CD4-positive, alpha-beta T cell treated with Interleukin-17A for 1 hour (primary cell): Measurements from ENCODE around the gene ZIC1.

Source experiments
- DNase-seq: peaks from one replicate; pipeline ENCODE4 v3.0.0-alpha.2; 2020

The ZIC1 gene

GRCh38 chr3:147380977-147381376 lies 28.2 kb upstream of the ZIC1 start:
- no peak for DNase-seq

- DNase-seq: no peak
These were observed 27.6 kb upstream of the ZIC1 start for GRCh38 chr3:147381596-147381995.

GRCh38 chr3:147383617-147384016 lies 25.5 kb upstream of the ZIC1 start:
- no peak for DNase-seq

GRCh38 chr3:147384210-147385058 lies 24.7 kb upstream of the ZIC1 start:
- DNase-seq: no peak

GRCh38 chr3:147385059-147386012 lies 23.8 kb upstream of the ZIC1 start:
- DNase-seq: no peak

GRCh38 chr3:147387291-147387884 lies 21.8 kb upstream of the ZIC1 start:
- no peak for DNase-seq

GRCh38 chr3:147387885-147388699 lies 21.1 kb upstream of the ZIC1 start:
- no peak for DNase-seq

GRCh38 chr3:147388700-147389580 lies 20.2 kb upstream of the ZIC1 start:
- no peak for DNase-seq

- no peak for DNase-seq
These were observed 19.4 kb upstream of the ZIC1 start for GRCh38 chr3:147389717-147390116.

GRCh38 chr3:147390589-147391569 lies 18.3 kb upstream of the ZIC1 start:
- DNase-seq: no peak

GRCh38 chr3:147391781-147392624 lies 17.2 kb upstream of the ZIC1 start:
- DNase-seq: no peak

- no peak for DNase-seq
These were observed 16.6 kb upstream of the ZIC1 start for GRCh38 chr3:147392625-147392946.

GRCh38 chr3:147393261-147393942 lies 15.8 kb upstream of the ZIC1 start:
- no peak for DNase-seq

- DNase-seq: no peak
These were observed 15.0 kb upstream of the ZIC1 start for GRCh38 chr3:147393943-147394883.

GRCh38 chr3:147394884-147395225 lies 14.3 kb upstream of the ZIC1 start:
- no peak for DNase-seq

GRCh38 chr3:147395899-147396711 lies 13.1 kb upstream of the ZIC1 start:
- no peak for DNase-seq

- no peak for DNase-seq
These were observed 12.5 kb upstream of the ZIC1 start for GRCh38 chr3:147396712-147397046.
